Spleen (tissue), 7 donors: Measurements from ENCODE around the gene CD34.

Experiments
- POLR2A ChIP-seq, 3 donors: fragments of 450-650 bp; IDR thresholded peaks; one replicate each; pipeline ENCODE4 v1.5.1; 2017; ENCODE audit warnings: antibody characterized with exemption in 3 of 3, mild to moderate bottlenecking in 1 of 3
- POLR2AphosphoS5 ChIP-seq, 3 donors: sonication (generic); formaldehyde crosslinking; IDR thresholded peaks; one replicate each; pipeline ENCODE4 v1.5.1; 2017; ENCODE audit warnings: antibody characterized with exemption in 3 of 3
- TF ChIP-seq, protein P1 (sequence below), 11 experiments: fragments of 200-600 bp in 7 of 11; fragments of 450-650 bp in 4 of 11; sonication (generic) in 4 of 11; IDR thresholded peaks in 8 of 11; conservative IDR thresholded peaks in 3 of 11; 1 replicate in 7 of 11; 2 replicates in 4 of 11; pipeline versions ENCODE4 v1.4.0 to v1.8.0; 2016 to 2021; ENCODE audit warnings: antibody characterized with exemption in 11 of 11, inconsistent platforms in 4 of 11, mild to moderate bottlenecking in 1 of 11
- donor health status: DM: no; HTN: no; CAD: no; lungs with moderate emphysema.
- donor health status: DM: no; HTN: no; CAD: no.
- donor health status: DM: no; HTN: no; CAD: no.

DNA sequence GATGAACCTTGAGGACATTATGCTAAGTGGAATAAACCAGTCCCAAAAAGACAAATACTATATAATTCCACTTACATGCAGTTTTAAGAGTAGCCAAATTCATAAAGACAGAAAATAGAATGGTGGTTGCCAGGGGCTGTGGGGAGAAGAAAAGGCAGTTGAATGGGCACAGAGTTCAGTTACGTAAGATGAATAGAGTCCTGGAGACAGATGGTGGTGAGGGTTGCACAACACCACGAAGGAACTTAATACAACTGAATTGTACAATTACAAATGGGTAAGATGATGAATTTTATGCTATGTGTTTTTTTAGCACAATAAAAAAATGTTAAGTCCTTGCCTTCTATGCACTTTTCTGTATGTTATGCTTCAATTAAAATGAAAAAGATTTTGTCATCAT, 66.6 kb downstream of the CD34 start:
- TF ChIP-seq, protein P1, sequence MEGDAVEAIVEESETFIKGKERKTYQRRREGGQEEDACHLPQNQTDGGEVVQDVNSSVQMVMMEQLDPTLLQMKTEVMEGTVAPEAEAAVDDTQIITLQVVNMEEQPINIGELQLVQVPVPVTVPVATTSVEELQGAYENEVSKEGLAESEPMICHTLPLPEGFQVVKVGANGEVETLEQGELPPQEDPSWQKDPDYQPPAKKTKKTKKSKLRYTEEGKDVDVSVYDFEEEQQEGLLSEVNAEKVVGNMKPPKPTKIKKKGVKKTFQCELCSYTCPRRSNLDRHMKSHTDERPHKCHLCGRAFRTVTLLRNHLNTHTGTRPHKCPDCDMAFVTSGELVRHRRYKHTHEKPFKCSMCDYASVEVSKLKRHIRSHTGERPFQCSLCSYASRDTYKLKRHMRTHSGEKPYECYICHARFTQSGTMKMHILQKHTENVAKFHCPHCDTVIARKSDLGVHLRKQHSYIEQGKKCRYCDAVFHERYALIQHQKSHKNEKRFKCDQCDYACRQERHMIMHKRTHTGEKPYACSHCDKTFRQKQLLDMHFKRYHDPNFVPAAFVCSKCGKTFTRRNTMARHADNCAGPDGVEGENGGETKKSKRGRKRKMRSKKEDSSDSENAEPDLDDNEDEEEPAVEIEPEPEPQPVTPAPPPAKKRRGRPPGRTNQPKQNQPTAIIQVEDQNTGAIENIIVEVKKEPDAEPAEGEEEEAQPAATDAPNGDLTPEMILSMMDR (IDR thresholded peaks at IDR 0.05 in 8 of 11, conservative IDR thresholded peaks at IDR 0.05 in 3 of 11), result no peak
- no peak for TF ChIP-seq POLR2A (IDR thresholded peaks at IDR 0.05)
- TF ChIP-seq POLR2AphosphoS5 (IDR thresholded peaks at IDR 0.05), result no peak
